ENCODE results near the gene DDO.
"Not testable (repeated sequence)": the region's sequence is repeated elsewhere in the genome, so short reads cannot be mapped to it uniquely, and the experiment has no call there.

Gene DDO

GRCh38 chr6:110415086-110415916 lies at the start of gene DDO:
Gene DDO, minus strand, starts transcription at chr6:110415575. Its CDS starts 2,113 bp downstream, at chr6:110413462.
- DNase-seq (ENCODE audit: insufficient read length, low spot score) (no peak), FAIRE-seq (no peak)
- TF ChIP-seq CTCF (IDR thresholded peaks at IDR 0.05; ENCODE audit: insufficient read depth, missing control alignments), result no peak

DNA sequence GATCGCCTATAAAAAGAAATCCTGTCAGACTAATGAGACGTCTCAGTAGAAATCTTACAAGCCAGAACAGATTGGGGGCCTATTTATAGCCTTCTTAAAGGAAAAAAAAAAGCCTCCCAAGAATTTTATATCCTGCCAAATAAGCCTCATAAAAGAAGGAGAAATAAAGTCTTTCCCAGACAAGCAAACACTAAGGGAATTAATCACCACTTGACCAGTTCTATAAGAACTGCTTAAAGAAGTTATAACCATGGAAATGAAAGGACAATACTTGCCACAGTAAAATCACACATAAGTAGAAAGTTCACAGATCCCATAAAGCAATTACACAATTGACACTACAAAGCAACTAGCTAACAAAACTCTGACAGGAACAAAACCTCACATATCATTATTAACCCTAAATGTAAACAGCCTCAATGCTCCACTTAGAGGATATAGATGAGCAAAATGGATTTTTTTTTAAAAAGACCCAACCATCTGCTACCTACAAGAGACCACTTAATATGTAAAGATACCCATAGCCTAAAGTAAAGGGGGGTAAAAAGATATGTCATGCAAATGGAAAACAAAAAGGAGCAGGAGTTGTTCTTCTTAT lies 47.6 kb upstream of the DDO start:
- TF ChIP-seq CTCF (IDR thresholded peaks at IDR 0.05; ENCODE audit: insufficient read depth, missing control alignments), result no peak
- DNase-seq (ENCODE audit: insufficient read length, low spot score) (no peak), FAIRE-seq (no peak)

DNA sequence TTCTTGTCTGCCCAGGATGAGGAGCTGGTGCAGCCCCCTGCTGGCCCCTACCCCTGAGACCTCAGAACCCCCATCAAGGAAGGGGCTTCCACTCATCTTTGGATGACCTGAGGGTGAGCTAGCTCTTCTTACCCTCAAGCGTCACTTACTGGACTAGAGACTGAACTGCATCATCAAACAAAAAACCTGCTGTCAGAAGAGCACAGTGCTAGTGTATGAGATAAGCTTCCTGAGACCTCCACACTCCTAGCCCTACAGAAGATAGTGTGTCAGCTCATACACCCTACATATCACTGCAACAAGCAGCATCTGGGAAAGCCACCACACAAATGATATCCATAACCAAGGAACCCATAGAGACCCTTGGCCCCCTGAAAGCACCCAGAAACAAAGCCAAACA lies 46.0 kb upstream of the DDO start:
- no peak for TF ChIP-seq CTCF (IDR thresholded peaks at IDR 0.05; ENCODE audit: insufficient read depth, missing control alignments)
- DNase-seq (ENCODE audit: insufficient read length, low spot score) (no peak), FAIRE-seq (no peak)

DNA sequence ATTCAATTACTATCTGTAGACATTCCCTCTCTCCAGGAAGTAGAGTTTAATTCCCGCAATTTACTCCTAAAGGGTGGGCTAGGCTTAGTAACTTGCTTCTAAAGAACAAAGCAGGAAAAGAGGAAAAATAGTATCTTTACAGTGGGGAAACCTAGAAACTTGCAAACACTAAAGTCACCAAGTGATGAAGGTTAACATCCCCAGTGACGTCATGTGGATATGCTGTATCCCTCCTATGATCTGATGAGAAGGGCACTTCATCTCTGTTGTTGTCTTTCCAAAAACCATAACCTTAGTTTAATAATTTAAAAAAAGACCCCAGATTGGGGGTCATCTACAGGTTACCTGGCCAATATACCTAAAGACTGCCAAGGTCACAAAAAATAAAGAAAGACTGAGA lies 43.8 kb upstream of the DDO start:
- TF ChIP-seq CTCF (IDR thresholded peaks at IDR 0.05; ENCODE audit: insufficient read depth, missing control alignments), result no peak
- DNase-seq (ENCODE audit: insufficient read length, low spot score) (no peak), FAIRE-seq (no peak)

DNA sequence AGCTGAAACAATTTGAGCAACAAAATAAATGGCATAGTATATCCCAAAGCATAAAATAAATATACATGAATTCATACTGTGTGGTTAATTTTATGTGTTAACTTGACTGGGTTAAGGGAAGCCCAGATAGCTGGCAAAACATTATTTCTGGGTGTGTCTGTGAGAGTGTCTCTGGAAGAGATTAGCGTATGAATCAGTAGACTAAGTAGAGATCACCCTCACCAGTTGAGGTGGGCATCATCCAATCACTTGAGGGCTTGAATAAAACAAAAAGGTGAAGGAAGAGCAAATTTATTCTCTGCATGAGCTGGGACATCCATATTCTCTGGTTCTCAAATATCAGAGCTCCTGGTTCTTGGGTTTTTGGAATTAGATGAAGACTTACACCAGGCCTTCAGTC lies 43.1 kb upstream of the DDO start:
- no peak for DNase-seq (ENCODE audit: insufficient read length, low spot score)
- no peak for TF ChIP-seq CTCF (IDR thresholded peaks at IDR 0.05; ENCODE audit: insufficient read depth, missing control alignments)
- FAIRE-seq, result no peak

- peak; percentile 30 for TF ChIP-seq CTCF (IDR thresholded peaks at IDR 0.05; ENCODE audit: insufficient read depth, missing control alignments)
- FAIRE-seq; DNase-seq (ENCODE audit: insufficient read length, low spot score): not testable (repeated sequence)
These were observed 42.3 kb upstream of the DDO start for GRCh38 chr6:110457567-110458175.
